Esophagus muscularis mucosa (tissue), 3 donors: ENCODE measurements around the gene CCDC92.

ENCODE experiments used
- CTCF ChIP-seq, 3 experiments: fragments of 200-600 bp in 2 of 3; fragments of 450-650 bp in 1 of 3; sonication (generic) in 2 of 3; IDR thresholded peaks; one replicate each; pipeline ENCODE4 v1.5.1; 2017 to 2019; ENCODE audit warnings: antibody characterized with exemption in 3 of 3, mild to moderate bottlenecking in 2 of 3, moderate library complexity in 1 of 3
- POLR2A ChIP-seq: fragments of 450-650 bp; IDR thresholded peaks from one replicate; pipeline ENCODE4 v1.6.1; 2017; ENCODE audit warnings: antibody characterized with exemption, moderate library complexity, mild to moderate bottlenecking, low read depth
- POLR2AphosphoS5 ChIP-seq, 2 donors: sonication (generic); formaldehyde crosslinking; IDR thresholded peaks; one replicate each; pipeline ENCODE4 v1.6.1; 2017; ENCODE audit warnings: antibody characterized with exemption in 2 of 2

- TF ChIP-seq CTCF (IDR thresholded peaks at IDR 0.05) = no peak
- TF ChIP-seq POLR2A = no peak
- TF ChIP-seq POLR2AphosphoS5 (IDR thresholded peaks at IDR 0.05) = no peak
Measured at GRCh38 chr12:123949770-123950165, 22.9 kb downstream of the CCDC92 start.
